Activated CD8-positive, alpha-beta T cell treated with anti-CD3 and anti-CD28 coated beads for 36 hours (primary cell): ENCODE measurements around the gene NFATC4. TPM values are rescaled to one million over a fixed set of nuclear protein-coding genes. Genes with fewer than 3 reads are reported as not detected.

Experiments
- ATAC-seq: fragments of 200-7000 bp; cut with Tn5 transposase; one replicate; pipeline ENCODE4 v1.10.0; 2021; ENCODE audit warnings: mild to moderate bottlenecking, moderate library complexity
- CTCF ChIA-PET: fragments of 350-600 bp; sonication (Branson Sonifier 250); formaldehyde crosslinking; loops from one replicate; lab custom pipeline; 2021; ENCODE audit warnings: antibody characterized with exemption; lab: Charles Lee
- POLR2A ChIA-PET: fragments of 350-600 bp; sonication (Branson Sonifier 250); formaldehyde crosslinking; loops from one replicate; lab custom pipeline; 2021; ENCODE audit warnings: antibody characterized with exemption; lab: Charles Lee
- DNase-seq: peaks from one replicate; pipeline ENCODE4 v3.0.0-alpha.2; 2020
- H3K27ac Mint-ChIP-seq: one replicate; pipeline ENCODE4 v1.8.0; 2021; ENCODE audit warnings: mild to moderate bottlenecking, mixed read lengths
- H3K27me3 Mint-ChIP-seq: one replicate; pipeline ENCODE4 v1.8.0; 2021; ENCODE audit warnings: mixed read lengths
- H3K36me3 Mint-ChIP-seq: one replicate; pipeline ENCODE4 v1.8.0; 2021; ENCODE audit warnings: low read depth, mixed read lengths
- H3K4me1 Mint-ChIP-seq: one replicate; pipeline ENCODE4 v1.8.0; 2021; ENCODE audit warnings: low read depth, mixed read lengths
- H3K4me3 Mint-ChIP-seq: one replicate; pipeline ENCODE4 v1.8.0; 2021; ENCODE audit warnings: mild to moderate bottlenecking, moderate library complexity, mixed read lengths
- H3K9me3 Mint-ChIP-seq: one replicate; pipeline ENCODE4 v1.8.0; 2021; ENCODE audit warnings: mixed read lengths
- intact Hi-C: fragments of 100-400 bp; cut with micrococcal nuclease; formaldehyde crosslinking; loops from one replicate; pipeline ENCODE4 v1.10.0; 2022
- total RNA-seq, 2 experiments: library from RNA; stranded (reverse); gene quantifications; one replicate each; pipeline ENCODE4 v1.2.3, GENCODE V29; 2021
- TF ChIP-seq, protein P1 (sequence below): fragments of 200-600 bp; IDR thresholded peaks from one replicate; pipeline ENCODE4 v1.8.0; 2022; ENCODE audit warnings: antibody characterized with exemption, mild to moderate bottlenecking

The NFATC4 gene
- total RNA-seq, 2 experiments from 2014 or later, result 1.3 to 2.0 TPM

DNA sequence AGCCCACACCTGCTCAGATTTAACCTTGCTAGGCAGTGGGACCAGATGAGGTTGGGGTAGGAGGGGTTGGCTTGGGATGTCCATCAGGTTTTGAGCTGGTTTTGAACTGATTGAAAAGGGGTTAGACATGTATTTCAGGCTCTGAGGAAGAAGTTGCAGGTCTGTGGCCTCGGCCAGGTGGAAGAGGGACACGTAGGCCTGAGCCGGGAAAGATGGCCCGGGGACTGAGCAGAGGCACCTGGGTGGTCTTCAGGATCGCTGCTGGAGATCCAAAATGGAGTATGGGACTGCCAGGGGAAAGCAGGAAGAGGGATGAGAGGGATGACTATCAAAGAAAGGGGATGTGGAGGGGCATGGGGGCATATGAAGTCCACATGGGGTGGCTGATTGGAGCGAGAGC lies 38.4 kb downstream of the NFATC4 start:
- POLR2A ChIA-PET, result interaction anchor here (1.3 kb wide), 2 partner anchors 24 to 45 kb away, joined by 3 to 4 read pairs; partner anchors contain the start of gene KHNYN
- DNase-seq (no peak), ATAC-seq (no peak)
- no peak overlapping the region for H3K27ac Mint-ChIP-seq
- TF ChIP-seq, protein P1, sequence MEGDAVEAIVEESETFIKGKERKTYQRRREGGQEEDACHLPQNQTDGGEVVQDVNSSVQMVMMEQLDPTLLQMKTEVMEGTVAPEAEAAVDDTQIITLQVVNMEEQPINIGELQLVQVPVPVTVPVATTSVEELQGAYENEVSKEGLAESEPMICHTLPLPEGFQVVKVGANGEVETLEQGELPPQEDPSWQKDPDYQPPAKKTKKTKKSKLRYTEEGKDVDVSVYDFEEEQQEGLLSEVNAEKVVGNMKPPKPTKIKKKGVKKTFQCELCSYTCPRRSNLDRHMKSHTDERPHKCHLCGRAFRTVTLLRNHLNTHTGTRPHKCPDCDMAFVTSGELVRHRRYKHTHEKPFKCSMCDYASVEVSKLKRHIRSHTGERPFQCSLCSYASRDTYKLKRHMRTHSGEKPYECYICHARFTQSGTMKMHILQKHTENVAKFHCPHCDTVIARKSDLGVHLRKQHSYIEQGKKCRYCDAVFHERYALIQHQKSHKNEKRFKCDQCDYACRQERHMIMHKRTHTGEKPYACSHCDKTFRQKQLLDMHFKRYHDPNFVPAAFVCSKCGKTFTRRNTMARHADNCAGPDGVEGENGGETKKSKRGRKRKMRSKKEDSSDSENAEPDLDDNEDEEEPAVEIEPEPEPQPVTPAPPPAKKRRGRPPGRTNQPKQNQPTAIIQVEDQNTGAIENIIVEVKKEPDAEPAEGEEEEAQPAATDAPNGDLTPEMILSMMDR, result no peak
- CTCF ChIA-PET, result interaction anchor here (1.3 to 1.7 kb wide), 2 partner anchors 40 to 73 kb away, joined by 7 to 8 read pairs; no protein-coding TSS in a partner anchor
- H3K4me1 Mint-ChIP-seq, result no peaks in the 10 kb centered on the region
- no peaks in the 10 kb centered on the region for H3K36me3 Mint-ChIP-seq
- H3K9me3 Mint-ChIP-seq, result no peaks in the 10 kb centered on the region
- no peak overlapping the region for H3K4me3 Mint-ChIP-seq
- peaks cover 7% of the 10 kb centered on the region for H3K27me3 Mint-ChIP-seq
- intact Hi-C loops, result no loop called here

DNA sequence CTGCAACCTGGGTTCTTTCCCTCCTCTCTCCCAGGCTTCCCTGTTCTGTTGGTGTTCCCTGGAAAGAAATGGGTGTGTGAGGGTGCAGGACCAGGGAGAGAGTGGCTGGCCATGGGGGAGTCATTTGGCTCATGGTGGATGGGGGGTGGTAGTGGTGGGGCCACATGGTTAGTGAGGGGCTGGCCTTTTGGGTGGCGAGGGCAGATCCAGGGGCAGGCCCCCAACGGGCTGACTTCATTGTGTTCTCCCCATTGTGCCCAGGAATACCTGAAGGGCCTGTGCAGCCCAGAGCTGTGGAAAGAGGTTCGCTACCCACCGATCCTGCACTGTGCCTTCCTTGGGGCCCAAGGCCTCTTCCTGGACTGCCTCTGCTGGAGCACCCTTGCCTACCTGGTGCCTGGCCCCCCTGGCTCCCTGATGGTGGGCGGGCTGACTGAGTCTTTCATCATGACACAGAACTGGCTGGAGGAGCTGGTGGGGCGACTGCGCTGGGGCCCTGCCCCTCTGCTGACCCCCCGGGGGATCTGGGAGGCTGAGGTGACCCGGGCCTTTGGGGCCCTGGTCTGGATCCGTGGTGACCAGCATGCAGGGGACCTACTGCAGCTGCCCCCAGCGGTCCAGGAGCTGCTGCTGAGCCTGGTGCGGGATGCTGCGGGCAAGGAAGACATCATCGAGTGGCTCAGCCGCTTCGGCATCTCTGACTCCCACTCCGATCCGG lies 39.8 kb downstream of the NFATC4 start:
- POLR2A ChIA-PET, result interaction anchor here (1.4 kb wide), 1 partner anchor 23 kb away, joined by 4 read pairs; no protein-coding TSS in a partner anchor
- no peak overlapping the region for H3K27ac Mint-ChIP-seq
- intact Hi-C loops, result no loop called here

DNA sequence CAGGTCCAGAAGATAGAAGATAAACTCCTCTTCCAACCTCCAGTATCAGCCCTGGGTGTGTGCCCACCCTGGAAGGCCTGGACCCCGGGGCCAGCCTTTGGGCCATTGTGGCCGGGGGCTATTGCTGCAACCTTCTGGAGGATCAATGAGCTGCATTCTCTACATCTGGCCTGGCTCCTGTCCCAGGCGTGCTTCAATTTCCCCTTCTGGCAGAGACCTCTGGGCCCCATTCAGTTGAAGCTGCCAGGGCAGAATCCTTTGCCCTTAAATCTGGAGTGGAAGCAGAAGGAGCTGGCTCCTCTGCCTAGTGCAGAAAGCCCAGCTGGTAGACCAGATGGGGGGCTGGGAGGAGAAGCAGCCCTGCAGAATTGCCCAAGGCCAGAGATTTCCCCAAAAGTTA lies 40.8 kb downstream of the NFATC4 start:
- DNase-seq, result no peak
- no peaks in the 10 kb centered on the region for H3K4me1 Mint-ChIP-seq
- POLR2A ChIA-PET, result interaction anchor here (1.4 to 1.9 kb wide), 2 partner anchors 15 to 22 kb away, joined by 4 to 8 read pairs; no protein-coding TSS in a partner anchor
- TF ChIP-seq, protein P1, result no peak
- CTCF ChIA-PET, result interaction anchor here (0.9 to 2.8 kb wide), 8 partner anchors 8 to 75 kb away, joined by 3 to 8 read pairs (median 6); partner anchors contain the start of gene NYNRIN
- ATAC-seq, result no peak
- no peaks in the 10 kb centered on the region for H3K36me3 Mint-ChIP-seq
- H3K27me3 Mint-ChIP-seq, result peaks cover 5% of the 10 kb centered on the region
- no peaks in the 10 kb centered on the region for H3K9me3 Mint-ChIP-seq
- intact Hi-C loops, result no loop called here
- no peak overlapping the region for H3K27ac Mint-ChIP-seq
- no peak overlapping the region for H3K4me3 Mint-ChIP-seq

More for the DNA sequence above, 39.8 kb downstream of the NFATC4 start:
- ATAC-seq (no peak), DNase-seq (no peak)
- H3K4me3 Mint-ChIP-seq, result no peak overlapping the region
- H3K4me1 Mint-ChIP-seq, result no peaks in the 10 kb centered on the region
- H3K9me3 Mint-ChIP-seq, result no peaks in the 10 kb centered on the region
- no peaks in the 10 kb centered on the region for H3K36me3 Mint-ChIP-seq
- TF ChIP-seq, protein P1, result no peak
- CTCF ChIA-PET, result interaction anchor here (0.8 to 1.3 kb wide), 2 partner anchors 56 to 74 kb away, joined by 3 to 7 read pairs; no protein-coding TSS in a partner anchor
- H3K27me3 Mint-ChIP-seq, result peaks cover 5% of the 10 kb centered on the region

DNA sequence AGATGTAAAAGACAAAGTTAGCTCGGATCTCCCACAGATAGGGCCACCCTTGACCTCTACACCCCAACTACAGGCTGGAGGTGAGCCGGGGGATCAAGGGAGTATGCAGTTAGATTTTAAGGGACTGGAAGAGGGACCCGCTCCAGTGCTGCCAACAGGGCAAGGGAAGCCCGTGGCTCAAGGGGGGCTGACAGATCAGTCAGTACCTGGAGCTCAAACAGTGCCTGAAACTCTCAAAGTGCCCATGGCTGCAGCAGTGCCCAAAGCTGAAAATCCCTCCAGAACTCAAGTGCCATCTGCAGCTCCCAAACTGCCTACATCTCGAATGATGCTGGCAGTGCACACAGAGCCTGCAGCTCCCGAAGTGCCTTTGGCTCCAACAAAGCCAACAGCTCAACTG lies 41.2 kb downstream of the NFATC4 start:
- ATAC-seq, result no peak
- no peak for DNase-seq
- POLR2A ChIA-PET, result interaction anchor here (1.4 to 1.9 kb wide), 2 partner anchors 14 to 22 kb away, joined by 4 to 8 read pairs; no protein-coding TSS in a partner anchor
- CTCF ChIA-PET, result interaction anchor here (0.9 to 2.8 kb wide), 8 partner anchors 9 to 75 kb away, joined by 3 to 8 read pairs (median 6); partner anchors contain the start of gene NYNRIN
- peaks cover 3% of the 10 kb centered on the region for H3K27me3 Mint-ChIP-seq
- no peak overlapping the region for H3K27ac Mint-ChIP-seq
- no peaks in the 10 kb centered on the region for H3K36me3 Mint-ChIP-seq
- intact Hi-C loops, result no loop called here
- no peaks in the 10 kb centered on the region for H3K4me1 Mint-ChIP-seq
- H3K9me3 Mint-ChIP-seq, result no peaks in the 10 kb centered on the region
- TF ChIP-seq, protein P1, result no peak
- no peak overlapping the region for H3K4me3 Mint-ChIP-seq
